ENCODE data around the gene JAK2.

DNA sequence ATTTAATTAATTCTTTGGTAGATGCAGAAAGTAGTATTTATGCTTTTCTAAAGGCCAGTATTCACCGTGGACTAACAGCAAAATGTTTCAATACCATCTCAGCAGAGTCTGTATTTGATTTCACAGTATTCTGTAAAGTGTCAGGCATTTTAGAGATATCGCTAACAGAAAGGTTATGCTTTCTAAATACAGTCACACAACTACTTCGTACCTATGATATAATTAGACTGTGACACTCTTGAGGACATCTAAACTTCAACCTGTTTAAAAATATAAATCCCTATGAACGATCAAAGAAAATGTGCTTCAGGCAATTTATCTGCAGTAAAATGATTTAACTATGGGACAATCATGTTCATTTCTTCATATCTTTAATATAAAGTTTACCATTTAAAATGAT, 41.7 kb upstream of the JAK2 start:
- TF ChIP-seq USF2 (IDR thresholded peaks at IDR 0.05; ENCODE audit: low read depth, low read length) (no peak), POLR2A (IDR thresholded peaks at IDR 0.05; ENCODE audit: low read depth, low read length) (no peak), FOS (IDR thresholded peaks at IDR 0.05; ENCODE audit: low read depth, low read length) (no peak), ELK1 (IDR thresholded peaks at IDR 0.05; ENCODE audit: borderline replicate concordance, low read depth, low read length) (no peak), SMC3 (IDR thresholded peaks at IDR 0.05; ENCODE audit: low read depth, low read length) (no peak)
- TF ChIP-seq, protein P1, sequence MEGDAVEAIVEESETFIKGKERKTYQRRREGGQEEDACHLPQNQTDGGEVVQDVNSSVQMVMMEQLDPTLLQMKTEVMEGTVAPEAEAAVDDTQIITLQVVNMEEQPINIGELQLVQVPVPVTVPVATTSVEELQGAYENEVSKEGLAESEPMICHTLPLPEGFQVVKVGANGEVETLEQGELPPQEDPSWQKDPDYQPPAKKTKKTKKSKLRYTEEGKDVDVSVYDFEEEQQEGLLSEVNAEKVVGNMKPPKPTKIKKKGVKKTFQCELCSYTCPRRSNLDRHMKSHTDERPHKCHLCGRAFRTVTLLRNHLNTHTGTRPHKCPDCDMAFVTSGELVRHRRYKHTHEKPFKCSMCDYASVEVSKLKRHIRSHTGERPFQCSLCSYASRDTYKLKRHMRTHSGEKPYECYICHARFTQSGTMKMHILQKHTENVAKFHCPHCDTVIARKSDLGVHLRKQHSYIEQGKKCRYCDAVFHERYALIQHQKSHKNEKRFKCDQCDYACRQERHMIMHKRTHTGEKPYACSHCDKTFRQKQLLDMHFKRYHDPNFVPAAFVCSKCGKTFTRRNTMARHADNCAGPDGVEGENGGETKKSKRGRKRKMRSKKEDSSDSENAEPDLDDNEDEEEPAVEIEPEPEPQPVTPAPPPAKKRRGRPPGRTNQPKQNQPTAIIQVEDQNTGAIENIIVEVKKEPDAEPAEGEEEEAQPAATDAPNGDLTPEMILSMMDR (conservative IDR thresholded peaks at IDR 0.05; ENCODE audit: low read depth, low read length): no peak
